ENCODE results near the gene SNX15.

The SNX15 gene

GRCh38 chr11:65084598-65085375 lies 57.5 kb downstream of the SNX15 start:
- TF ChIP-seq FOXP2 (optimal IDR thresholded peaks at IDR 0.05; ENCODE audit: borderline replicate concordance, extremely low read depth, extremely low read length, insufficient read depth) (no peak), SIN3A (IDR thresholded peaks at IDR 0.05; ENCODE audit: borderline replicate concordance, insufficient read depth, low read length) (no peak), REST (IDR thresholded peaks at IDR 0.05; ENCODE audit: insufficient read depth in 1 of 2, low read depth in 2 of 2, low read length in 2 of 2) (no peak), TAF1 (IDR thresholded peaks at IDR 0.05; ENCODE audit: borderline replicate concordance, insufficient read depth, low read length) (no peak), POLR2AphosphoS5 (IDR thresholded peaks at IDR 0.05; ENCODE audit: low read depth, low read length) (no peak; the same call in 1 of the 2 replicates)

GRCh38 chr11:65085446-65085845 lies 58.2 kb downstream of the SNX15 start:
- TF ChIP-seq REST (IDR thresholded peaks at IDR 0.05; ENCODE audit: insufficient read depth in 1 of 2, low read depth in 2 of 2, low read length in 2 of 2): no peak
- no peak for TF ChIP-seq SIN3A (IDR thresholded peaks at IDR 0.05; ENCODE audit: borderline replicate concordance, insufficient read depth, low read length)
- no peak for TF ChIP-seq TAF1 (IDR thresholded peaks at IDR 0.05; ENCODE audit: borderline replicate concordance, insufficient read depth, low read length)
- TF ChIP-seq FOXP2 (optimal IDR thresholded peaks at IDR 0.05; ENCODE audit: borderline replicate concordance, extremely low read depth, extremely low read length, insufficient read depth): no peak
- no peak for TF ChIP-seq POLR2AphosphoS5 (IDR thresholded peaks at IDR 0.05; ENCODE audit: low read depth, low read length)

DNA sequence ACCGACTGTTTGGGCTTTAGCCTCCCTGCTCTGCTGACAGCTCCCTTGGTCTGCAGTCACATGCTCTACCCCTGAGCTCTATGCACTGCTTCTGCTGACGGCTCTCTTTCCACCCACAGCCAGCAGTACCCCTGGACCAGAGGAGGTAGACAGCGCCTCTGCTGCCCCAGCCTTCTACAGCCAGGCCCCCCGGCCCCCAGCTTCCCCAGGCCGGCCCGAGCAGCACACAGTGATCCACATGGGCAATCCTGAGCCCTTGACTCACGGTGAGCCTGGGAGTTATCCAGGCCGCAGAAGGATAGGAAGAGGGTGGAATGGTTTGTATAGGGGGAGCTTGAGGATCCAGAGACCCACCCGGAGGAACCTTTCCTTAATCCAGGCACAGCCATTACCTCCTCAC lies 59.6 kb downstream of the SNX15 start:
- TF ChIP-seq SIN3A (IDR thresholded peaks at IDR 0.05; ENCODE audit: borderline replicate concordance, insufficient read depth, low read length) (no peak), TAF1 (IDR thresholded peaks at IDR 0.05; ENCODE audit: borderline replicate concordance, insufficient read depth, low read length) (no peak), POLR2AphosphoS5 (IDR thresholded peaks at IDR 0.05; ENCODE audit: low read depth, low read length) (no peak), REST (IDR thresholded peaks at IDR 0.05; ENCODE audit: insufficient read depth in 1 of 2, low read depth in 2 of 2, low read length in 2 of 2) (no peak), FOXP2 (optimal IDR thresholded peaks at IDR 0.05; ENCODE audit: borderline replicate concordance, extremely low read depth, extremely low read length, insufficient read depth) (no peak)

DNA sequence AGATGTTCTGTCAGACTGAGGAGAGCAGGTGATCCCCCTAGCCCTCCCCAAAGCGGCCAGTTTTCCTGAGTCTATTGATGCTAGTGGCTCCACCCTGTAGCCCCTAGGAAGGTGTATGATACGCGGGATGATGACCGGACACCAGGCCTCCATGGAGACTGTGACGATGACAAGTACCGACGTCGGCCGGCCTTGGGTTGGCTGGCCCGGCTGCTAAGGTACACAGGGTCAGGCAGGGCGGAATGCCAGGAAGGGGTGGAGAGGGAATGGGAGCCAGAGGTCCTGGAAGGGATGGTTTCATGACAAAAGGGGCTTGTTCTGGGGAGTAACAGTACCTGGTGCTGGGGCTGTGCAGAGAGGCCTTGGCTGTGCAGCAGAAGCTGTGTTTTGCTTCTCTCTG lies 60.0 kb downstream of the SNX15 start:
- TF ChIP-seq SIN3A (IDR thresholded peaks at IDR 0.05; ENCODE audit: borderline replicate concordance, insufficient read depth, low read length) (no peak), REST (IDR thresholded peaks at IDR 0.05; ENCODE audit: insufficient read depth in 1 of 2, low read depth in 2 of 2, low read length in 2 of 2) (no peak)

DNA sequence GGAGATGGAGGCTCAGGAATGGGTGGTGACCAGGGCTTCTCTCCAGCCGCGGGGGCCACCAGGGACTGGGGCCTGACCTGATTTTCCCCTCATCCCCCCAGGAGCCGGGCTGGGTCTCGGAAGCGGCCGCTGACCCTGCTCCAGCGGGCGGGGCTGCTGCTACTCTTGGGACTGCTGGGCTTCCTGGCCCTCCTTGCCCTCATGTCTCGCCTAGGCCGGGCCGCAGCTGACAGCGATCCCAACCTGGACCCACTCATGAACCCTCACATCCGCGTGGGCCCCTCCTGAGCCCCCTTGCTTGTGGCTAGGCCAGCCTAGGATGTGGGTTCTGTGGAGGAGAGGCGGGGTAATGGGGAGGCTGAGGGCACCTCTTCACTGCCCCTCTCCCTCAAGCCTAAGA lies 60.6 kb downstream of the SNX15 start:
- TF ChIP-seq FOXP2 (optimal IDR thresholded peaks at IDR 0.05; ENCODE audit: borderline replicate concordance, extremely low read depth, extremely low read length, insufficient read depth) (no peak), SIN3A (IDR thresholded peaks at IDR 0.05; ENCODE audit: borderline replicate concordance, insufficient read depth, low read length) (no peak), TAF1 (IDR thresholded peaks at IDR 0.05; ENCODE audit: borderline replicate concordance, insufficient read depth, low read length) (no peak), POLR2AphosphoS5 (IDR thresholded peaks at IDR 0.05; ENCODE audit: low read depth, low read length) (no peak), REST (IDR thresholded peaks at IDR 0.05; ENCODE audit: insufficient read depth in 1 of 2, low read depth in 2 of 2, low read length in 2 of 2) (no peak)

Data from PFSK-1 (cell line).